GM06990 (cell line): ENCODE results near the gene PTK7.

ENCODE experiments used
- DNase-seq: peaks from one replicate; pipeline ENCODE4 v3.0.0-alpha.2; 2011; ENCODE audit not compliant: insufficient read length; ENCODE audit errors: extremely low read depth
- H3K27me3 ChIP-seq: replicated peaks from 2 replicates; pipeline ENCODE4 v1.6.0; 2011; ENCODE audit warnings: low read length; ENCODE audit not compliant: control insufficient read depth, insufficient read depth
- H3K36me3 ChIP-seq: 2 replicates; pipeline ENCODE4 v1.5.1; 2011; ENCODE audit warnings: low read length; ENCODE audit not compliant: control insufficient read depth, insufficient read depth
- H3K4me3 ChIP-seq: replicated peaks from 2 replicates; pipeline ENCODE4 v1.5.1; 2011; ENCODE audit warnings: low read depth, mild to moderate bottlenecking, control low read depth, low read length
- TF ChIP-seq, protein P1 (sequence below): IDR thresholded peaks from 2 replicates; pipeline ENCODE4 v1.5.1; 2011; ENCODE audit warnings: low read length, control low read depth, mild to moderate bottlenecking, inconsistent platforms; ENCODE audit not compliant: insufficient read depth, poor library complexity, severe bottlenecking

Gene PTK7

DNA sequence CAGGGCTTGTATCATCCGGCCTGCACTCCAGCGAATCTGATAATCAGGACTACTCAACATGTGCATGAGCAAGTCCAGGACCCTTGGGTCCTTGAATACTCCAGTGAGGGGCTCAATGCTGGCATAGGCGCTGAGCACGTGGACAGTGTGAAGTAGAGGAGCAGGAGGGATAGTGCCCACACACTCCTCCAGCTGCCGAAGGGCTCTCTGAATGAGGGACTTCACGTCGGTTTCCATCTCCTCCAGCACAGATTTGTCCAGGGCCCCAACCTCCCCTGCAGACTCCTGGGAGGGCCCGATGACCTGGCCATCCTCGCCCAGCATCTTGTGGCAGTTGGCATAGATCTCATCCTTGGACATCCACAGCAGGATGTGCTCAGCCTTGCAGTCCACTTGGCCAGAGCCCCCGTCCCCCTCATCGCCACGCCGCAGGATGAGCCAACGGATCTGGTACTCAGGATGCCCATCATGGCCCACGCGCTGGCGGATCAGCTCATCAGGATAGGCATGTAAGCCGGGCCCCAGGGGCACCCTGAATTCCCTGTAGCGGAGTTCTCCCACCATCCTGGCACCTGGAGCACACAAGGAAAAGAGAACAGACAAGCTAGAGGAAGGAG lies 23.8 kb upstream of the PTK7 start:
- Histone ChIP-seq H3K36me3 (peaks cover 22% of the 10 kb centered on the region), H3K27me3 (no peaks in the 10 kb centered on the region), H3K4me3 (peak overlapping the region; percentile 94)
- DNase-seq, result no peak
- TF ChIP-seq, protein P1, sequence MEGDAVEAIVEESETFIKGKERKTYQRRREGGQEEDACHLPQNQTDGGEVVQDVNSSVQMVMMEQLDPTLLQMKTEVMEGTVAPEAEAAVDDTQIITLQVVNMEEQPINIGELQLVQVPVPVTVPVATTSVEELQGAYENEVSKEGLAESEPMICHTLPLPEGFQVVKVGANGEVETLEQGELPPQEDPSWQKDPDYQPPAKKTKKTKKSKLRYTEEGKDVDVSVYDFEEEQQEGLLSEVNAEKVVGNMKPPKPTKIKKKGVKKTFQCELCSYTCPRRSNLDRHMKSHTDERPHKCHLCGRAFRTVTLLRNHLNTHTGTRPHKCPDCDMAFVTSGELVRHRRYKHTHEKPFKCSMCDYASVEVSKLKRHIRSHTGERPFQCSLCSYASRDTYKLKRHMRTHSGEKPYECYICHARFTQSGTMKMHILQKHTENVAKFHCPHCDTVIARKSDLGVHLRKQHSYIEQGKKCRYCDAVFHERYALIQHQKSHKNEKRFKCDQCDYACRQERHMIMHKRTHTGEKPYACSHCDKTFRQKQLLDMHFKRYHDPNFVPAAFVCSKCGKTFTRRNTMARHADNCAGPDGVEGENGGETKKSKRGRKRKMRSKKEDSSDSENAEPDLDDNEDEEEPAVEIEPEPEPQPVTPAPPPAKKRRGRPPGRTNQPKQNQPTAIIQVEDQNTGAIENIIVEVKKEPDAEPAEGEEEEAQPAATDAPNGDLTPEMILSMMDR, result no peak

DNA sequence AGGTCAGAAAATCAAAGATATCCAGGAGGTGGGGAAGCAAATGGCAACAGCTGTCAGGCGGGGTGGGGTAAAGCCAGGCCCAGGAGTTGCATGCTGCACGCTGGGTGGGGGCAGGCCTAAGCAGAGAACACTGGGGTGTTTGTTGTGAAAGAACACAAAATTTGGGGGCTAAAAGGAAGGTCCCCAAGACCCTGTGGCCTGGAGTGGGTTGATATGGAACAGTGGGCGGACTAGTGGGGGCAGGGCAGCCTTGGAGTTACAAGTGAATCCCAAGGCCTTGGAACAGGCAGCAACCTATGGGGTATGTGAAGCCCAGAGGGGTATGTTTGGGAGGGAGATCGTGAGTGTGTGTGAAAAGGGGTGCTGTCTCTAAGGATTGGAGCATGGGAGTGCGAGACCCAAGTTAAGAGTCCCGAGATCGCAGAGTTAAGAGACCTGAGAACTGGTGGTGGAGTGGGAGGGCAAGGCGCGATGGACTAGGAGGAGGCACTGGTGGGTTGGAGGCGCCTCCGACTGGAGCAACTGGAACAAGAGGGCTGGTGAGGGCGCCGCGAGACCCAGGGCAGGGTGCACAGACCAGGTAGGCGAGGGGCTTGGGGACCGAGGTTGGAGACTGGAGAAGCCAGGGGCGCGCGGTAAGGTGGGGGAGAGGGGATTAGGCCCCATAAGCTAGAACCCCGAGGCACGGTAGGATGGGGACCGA lies 23.1 kb upstream of the PTK7 start:
- peak overlapping the region; percentile 94 for H3K4me3 ChIP-seq
- peak; percentile 38 for DNase-seq
- TF ChIP-seq, protein P1, result no peak
- peaks cover 21% of the 10 kb centered on the region for H3K36me3 ChIP-seq
- no peaks in the 10 kb centered on the region for H3K27me3 ChIP-seq

DNA sequence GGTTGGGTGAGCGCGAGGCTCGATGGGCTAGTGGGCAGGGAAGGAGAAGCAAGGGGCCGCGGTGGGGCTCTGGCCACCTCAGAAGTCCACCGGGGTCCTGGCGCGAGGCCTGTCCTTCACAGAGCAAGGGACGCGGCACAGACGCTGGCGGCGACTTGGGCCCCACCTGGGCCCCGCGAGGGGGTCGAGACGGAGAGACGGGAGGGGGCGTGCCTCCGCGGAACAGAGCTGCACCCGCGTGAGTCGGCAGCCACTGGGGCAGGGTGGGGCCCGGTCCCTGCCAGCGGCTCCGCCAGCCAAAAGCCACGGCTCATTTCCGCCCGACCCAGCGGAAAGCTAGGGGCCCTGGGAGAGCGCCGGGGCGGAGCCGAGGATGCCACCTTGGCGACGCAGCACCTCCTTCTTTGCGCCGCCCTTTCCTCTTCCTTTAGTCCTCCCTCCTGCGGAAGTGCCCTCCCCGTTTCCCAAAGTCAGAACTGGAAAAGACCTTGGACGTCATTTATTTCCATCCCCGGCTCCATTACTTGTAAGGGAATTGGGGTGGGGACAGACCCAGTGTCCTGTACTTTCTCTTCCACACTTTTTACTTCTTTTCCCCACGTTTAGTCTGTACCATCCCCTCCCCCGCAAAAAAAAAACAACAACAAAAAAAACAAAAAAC lies 22.4 kb upstream of the PTK7 start, which contains the start of gene CUL7:
Gene CUL7 (minus strand): TSS at position 307 of the 661 bp plus-strand sequence. CDS start 1,063 bp downstream, outside the sequence.
- TF ChIP-seq, protein P1, result peak; percentile 2
- H3K36me3 ChIP-seq, result peaks cover 18% of the 10 kb centered on the region
- H3K4me3 ChIP-seq, result peak within 1 kb of the TSS; percentile 94
- peak; percentile 90 for DNase-seq
- no peaks in the 10 kb centered on the region for H3K27me3 ChIP-seq

DNA sequence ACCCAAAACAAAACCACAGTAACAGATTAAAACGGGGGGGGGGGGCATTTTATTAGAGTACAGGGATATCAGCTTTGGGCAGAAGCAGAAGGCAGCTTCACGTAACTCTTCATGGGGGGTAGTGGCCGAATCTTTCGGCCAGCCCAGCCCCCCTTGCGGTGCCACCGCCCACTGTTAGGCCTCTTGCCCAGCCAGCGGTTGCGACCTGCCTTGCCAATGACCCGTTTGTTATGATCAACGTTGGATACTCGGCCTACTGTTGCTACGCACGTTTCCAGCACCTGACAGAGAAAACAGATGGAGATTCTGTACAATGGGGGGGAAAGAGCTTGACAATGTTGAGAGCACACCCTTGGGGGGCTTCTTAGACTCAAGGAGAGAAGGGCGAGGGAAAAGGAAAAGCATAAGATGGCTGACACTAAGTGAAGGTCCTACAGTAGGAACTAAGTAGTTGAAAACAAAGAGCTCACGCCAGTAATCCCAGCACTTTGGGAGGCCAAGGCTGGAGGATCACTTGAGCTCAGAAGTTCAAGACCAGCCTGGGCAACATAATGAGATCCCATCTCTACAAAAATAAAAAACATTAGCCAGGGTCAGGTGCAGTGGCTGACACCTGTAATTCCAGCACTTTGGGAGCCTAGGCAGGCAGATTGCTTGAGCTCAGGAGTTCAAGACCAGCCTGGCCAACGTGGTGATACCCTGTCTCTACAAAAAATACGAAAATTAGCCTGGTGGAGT lies 21.7 kb upstream of the PTK7 start:
- Histone ChIP-seq H3K36me3 (peaks cover 15% of the 10 kb centered on the region), H3K27me3 (no peaks in the 10 kb centered on the region), H3K4me3 (peak overlapping the region; percentile 94)
- TF ChIP-seq, protein P1, result no peak
- DNase-seq, result no peak

DNA sequence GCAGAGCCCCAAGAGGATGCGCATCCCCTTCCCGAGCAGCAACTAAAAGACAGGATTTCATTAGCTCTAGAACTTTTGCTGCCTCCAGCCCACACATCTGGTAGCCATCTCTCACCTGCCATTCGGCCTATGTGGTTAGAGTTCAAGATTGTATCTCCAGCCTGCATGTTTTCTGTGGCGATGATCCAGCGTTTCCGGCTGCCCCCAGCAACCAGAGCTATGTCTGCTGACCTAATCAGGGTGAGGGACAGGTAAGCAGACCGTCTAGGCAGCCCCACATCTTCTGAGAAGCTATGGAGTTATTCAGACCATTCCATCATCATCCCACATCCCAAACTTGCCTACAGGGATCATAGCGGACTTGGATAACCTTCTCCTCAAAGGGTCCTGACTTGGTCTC lies 20.1 kb upstream of the PTK7 start:
- no peaks in the 10 kb centered on the region for H3K27me3 ChIP-seq
- peaks cover 7% of the 10 kb centered on the region for H3K36me3 ChIP-seq
- no peak overlapping the region for H3K4me3 ChIP-seq
- TF ChIP-seq, protein P1, result no peak
- no peak for DNase-seq
